DMS153 (cell line): ENCODE measurements around the gene PRKCI.
"Not testable (repeated sequence)": the region's sequence is repeated elsewhere in the genome, so short reads cannot be mapped to it uniquely, and the experiment has no call there.

Experiments used
- DNase-seq: peaks from one replicate; lab custom pipeline; 2025; lab: John Stamatoyannopoulos, UW

Gene PRKCI

DNA sequence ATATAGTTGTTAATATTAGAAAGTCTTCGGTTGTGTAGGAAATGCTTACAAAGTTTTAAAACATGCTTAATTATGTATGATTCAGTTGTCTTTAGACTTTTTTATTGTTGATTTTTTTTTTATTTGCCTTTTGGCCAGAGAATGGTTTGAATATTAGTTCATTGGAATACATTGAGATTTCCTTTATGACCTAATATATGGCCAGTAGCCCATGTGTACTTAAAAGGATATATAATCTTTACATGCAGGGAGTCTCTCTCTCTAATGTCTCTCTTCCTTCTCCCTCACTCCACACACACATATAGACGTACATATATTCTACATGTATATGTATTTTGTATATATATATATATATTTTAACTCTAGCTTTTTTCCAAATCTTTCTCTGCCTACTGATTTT is 68.0 kb downstream of the PRKCI start:
- no peak for DNase-seq

DNA sequence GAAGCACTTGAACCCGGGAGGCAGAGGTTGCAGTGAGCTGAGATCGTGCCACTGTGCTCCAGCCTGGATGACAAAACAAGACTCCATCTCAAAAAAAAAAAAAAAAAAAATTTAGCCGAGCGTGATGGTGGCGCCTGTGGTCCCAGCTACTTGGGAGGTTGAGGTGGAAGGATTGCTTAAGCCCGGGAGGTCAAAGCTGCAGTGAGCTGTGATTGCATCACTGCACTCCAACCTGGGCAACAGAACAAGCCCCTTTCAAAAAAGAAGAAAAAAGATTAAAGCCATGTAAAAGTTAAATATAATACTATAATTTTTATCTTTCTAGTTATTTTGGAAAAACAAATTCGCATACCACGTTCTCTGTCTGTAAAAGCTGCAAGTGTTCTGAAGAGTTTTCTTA is 73.4 kb downstream of the PRKCI start:
- no peak for DNase-seq

- DNase-seq = no peak
Measured at GRCh38 chr3:170296703-170297102, 74.5 kb downstream of the PRKCI start.

DNA sequence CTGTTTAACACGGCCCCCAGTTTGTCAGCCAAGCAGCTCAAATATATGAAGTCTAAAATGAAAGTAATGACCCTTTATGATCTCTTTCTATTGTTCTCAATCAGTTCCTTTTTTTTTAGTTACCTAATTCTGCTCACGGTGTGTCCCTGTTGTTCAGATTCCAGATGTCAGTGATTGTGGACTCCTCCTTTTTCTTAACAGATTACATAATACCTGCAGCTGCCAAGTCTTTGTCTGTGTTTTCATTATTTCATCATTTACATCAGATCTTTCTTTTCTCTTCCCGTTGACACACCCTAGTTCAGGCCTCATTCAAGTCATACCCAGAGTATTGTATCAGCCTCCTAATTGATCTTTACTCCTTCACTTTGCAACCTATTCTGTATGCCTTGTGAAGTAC is 79.2 kb downstream of the PRKCI start:
- DNase-seq = no peak

GRCh38 chr3:170302008-170302407 is 79.8 kb downstream of the PRKCI start:
- DNase-seq = no peak

GRCh38 chr3:170306015-170306414 is 83.8 kb downstream of the PRKCI start:
- DNase-seq = no peak

DNA sequence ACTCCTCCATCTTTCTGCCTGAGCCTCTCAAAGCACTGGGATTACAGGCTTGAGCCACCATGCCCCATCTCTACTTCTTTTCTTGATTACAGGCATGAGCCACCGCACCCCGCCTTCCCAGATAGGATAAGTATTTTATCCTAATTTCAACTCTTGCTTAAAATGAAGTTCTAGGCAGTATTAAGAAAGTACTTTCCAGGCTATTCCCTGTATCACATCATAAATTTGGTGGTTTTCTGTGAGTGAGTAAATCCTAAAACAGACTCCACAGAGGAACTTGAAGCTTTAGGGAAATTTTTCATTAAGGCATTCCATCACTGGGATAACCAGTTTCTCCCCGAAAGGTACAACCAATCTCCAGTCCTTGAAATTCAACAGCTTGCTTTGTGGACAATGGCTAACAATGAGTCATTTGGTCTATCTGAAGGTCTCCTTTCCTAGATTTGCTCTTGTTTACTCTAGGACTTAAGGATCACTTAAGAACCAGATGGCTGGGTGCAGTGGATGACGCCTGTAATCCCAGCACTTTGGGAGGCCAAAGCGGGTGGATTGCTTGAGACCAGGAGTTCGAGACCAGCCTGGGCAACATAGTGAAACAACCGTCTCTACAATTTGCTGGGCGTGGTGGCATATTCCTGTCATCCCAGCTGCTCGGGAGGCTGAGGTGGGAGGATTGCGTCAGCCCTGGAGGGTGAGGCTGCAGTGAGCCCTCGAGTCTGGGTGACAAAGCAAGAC is 85.6 kb downstream of the PRKCI start:
- peak; percentile 13 for DNase-seq

DNA sequence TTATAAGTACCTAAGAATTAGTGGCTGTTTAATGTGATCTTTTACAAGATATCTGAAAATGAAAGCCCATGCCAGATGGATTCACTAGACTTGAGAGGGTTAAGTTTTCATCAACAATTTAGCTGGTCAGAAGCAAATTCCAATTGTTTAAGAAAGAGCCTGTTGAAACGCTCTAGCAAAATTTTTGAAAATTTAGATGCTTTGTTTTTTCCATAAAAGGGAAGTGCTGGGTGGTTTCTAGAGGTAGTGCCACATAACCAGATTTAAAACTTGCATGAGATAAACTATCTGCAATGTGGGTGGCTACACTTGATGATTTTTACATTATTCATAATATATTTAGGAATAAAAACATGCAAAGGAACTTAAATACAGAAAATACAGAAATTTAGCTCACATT is 86.8 kb downstream of the PRKCI start:
- no peak for DNase-seq

DNA sequence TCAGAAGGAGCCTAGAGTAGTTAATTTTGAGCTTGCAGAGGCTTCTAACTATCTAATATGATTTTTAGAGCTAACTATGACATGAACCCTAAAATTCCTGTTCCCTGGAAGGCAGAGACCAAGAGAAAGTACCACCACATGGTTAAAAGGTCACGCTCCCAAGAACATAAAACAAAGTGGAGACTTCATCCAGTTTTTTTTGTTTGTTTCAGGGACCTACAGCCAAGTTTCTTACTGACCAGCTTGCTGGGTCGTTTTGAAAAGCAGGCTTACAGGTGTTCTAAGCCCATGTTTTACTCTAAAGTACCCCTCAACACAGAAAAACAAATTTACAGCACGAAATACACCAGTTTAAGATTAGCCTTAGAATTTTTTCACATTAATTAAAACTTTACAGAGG is 95.7 kb downstream of the PRKCI start:
- DNase-seq = no peak

DNA sequence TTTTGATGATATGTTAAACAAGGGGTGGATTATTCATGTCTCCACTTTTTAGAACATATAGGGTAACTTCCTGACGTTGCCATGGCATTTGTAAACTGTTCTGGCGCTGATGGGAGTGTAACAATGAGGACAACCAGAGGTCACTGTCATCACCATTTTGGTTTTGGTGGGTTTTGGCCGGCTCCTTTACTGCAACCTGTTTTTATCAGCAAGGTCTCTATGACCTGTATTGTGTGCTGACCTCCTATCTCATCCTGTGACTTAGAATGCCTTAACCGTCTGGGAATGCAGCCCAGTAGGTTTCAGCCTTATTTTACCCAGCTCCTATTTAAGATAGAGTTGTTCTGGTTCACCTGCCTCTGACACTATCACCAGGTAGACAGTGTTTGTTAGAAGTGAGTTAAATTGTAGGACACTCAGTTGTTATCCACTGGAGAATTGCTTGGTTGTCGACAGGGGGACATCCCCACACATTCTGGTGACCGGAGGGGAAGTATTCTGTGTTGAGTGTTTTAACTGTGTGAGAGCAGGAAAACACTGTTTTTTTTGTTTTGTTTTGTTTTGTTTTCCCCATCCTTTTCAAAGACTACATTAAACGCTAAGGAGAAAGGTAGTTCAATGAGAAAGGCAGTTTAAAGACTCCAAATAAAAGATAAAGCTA is 98.4 kb downstream of the PRKCI start:
- DNase-seq = no peak

DNA sequence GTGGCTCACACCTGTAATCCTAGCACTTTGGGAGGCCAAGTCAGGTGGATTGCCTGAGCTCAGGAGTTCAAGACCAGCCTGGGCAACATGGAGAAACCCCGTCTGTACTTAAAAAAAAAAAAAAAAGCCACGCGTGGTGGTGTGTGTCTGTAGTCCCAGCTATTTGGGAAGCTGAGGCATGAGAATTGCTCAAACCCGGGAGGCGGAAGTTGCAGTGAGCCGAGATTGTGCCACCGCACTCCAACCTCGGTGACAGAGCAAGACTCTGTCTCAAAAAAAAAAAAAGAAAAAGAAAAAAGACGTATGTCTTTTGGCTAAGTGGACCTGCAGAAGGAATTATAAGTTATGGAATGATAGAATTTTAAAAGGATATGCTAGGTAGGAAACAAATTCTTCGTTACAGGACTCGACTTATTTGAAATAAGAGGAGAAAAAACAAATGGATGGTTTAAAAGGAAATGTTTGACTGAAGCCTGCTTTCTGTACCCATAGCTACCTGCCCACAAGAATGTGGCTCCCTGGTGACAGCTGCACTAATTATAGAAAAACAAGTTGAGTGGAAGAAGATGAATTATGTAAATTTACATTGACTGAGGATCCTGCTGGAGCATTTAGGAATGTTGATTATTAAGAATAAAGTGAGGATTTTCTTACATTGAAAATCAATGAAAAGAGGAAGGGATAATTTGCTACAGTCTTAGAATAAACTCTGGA is 99.3 kb downstream of the PRKCI start:
- DNase-seq = no peak

DNA sequence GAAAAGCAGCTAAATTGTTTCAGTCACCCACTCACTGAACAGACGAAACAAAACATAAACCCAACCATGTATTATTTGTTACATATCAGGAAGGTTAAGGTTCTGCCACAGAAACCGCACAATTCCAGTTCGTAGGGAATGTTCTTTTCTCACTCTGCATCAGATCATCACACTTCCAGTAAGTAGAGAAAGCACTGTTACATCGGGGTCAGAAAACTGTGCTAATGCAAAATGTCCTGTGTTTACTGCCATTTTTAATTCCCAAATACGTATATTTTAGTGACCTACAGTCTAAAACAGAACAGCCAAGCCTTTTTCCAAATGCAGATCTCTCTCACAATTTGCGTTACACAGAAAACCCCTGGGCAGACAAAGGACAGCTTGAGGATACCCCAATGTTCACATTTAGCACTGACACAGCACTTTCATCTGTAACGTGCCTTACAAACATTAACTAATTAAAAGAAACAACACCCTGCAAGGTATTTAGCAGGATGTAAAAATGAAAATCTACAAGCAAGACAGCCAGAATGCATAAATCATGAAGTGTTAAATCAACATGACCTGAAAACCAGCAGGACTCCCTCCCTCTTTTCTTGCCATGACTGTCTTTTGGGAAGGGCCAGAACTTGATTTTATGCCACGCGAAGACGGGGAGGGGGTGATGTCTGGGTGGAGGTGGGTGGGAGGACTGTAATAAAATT is 100.5 kb downstream of the PRKCI start:
- DNase-seq = no peak

DNA sequence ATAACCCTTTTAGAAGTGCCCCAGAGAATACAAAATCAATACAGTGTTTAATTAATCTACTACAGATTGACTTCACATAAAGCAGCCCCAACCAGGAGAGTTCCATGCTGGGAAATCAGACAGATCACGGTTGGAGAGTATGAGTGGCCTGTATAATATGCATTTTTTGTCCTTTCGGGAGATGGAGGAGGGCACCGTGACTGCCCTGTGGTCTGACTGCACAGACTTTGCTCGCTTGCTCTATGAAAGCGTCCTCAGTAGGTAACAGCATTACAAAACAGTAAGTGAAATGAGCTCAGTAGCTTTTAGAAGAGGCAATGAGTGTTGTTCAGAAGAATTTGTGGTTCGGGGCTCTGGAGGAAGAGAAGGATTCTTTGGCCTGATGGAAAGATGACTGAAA is 101.1 kb downstream of the PRKCI start:
- DNase-seq = no peak

DNA sequence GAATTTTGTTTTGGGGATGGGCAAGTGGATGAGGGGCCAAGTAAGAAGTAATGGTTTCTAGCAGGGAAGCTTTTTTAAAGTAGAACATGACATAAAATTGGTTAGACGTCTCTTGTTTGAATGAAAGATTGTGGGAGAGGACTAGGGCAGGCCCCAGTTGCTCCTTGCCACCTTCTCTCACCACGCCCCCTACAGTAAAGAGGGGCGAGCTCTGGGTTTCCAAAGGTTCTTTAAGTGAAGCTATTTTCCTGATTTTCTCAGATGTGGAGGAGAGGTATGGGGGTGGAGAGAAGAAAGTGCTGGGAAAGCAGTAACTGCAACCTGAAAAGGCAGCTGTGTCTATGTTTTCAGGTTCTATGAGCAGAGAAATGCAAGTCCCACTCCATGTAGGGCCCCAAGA is 102.7 kb downstream of the PRKCI start:
- no peak for DNase-seq

DNA sequence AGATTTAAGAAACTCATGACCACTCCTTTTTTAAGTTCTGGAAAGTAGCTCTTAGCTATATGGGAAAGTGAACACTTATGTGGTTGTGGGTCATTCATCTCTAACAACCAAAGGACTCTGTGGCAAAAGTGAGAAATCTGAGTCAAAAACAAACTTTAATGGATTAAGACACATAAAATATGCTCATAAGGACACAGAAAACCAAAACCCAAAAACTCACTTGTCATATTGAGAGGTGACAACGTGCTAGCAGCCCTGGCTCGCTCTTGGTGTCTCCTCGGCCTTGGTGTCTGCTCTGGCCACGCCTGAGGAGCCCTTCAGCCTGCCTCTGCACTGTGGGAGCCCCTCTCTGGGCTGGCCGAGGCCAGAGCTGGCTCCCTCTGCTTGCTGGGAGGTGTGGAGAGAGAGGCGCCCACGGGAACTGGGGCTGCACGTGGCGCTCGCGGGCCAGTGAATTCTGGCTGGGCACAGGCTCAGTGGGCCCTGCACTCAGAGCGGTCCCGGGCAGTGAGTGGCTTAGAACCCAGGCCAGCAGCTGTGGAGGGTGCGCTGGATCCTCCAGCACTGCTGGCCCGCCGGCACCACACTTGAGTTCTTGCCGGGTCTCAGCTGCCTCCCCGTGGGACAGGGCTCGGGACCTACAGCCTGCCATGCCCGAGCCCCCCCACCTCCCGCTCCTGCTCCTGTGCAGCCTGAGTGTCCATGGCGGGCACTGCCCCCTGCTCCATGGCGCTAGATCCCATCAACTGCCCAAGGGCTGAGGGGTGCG is 105.0 kb downstream of the PRKCI start:
- no peak for DNase-seq

GRCh38 chr3:170327868-170328548 is 105.8 kb downstream of the PRKCI start:
- not testable (repeated sequence) for DNase-seq

DNA sequence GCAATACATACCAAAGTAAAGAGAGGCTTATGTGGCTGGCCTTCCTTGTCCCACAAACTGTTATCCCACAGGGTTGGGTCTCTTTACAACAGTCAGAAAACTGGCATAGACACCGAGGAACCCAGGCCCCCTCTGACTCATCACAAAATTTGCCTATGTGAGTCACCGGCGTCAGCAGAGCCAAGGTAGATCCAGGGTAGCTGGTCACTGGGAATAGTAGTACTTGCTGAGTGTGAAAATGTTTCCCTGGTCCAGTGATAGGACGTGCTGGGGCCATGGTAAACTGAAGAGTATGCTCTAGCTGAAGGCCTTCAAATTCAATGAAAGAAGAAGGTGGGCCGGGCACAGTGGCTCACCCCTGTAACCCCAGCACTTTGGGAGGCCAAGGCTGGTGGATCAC is 108.1 kb downstream of the PRKCI start:
- no peak for DNase-seq

DNA sequence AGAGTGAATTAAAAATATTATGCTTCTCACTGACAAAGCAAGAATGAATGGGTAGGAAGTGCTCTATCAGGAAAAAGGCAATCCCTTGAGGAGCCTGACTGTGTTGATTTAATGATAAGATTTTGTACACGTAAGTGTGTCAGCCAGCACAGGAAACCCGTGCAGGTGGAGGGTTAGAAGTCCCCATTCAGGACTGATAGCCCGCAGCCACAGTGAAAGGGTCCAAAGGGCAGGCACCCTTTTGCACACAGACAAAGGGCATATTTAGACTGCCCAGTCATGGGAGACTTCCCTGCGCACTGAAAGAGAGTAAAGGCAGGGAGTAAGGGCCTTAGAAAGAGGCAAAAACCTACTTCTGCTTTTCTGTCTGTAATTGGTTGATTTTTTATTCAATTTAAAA is 108.9 kb downstream of the PRKCI start:
- DNase-seq = no peak

GRCh38 chr3:170337420-170337819 is 115.2 kb downstream of the PRKCI start:
- no peak for DNase-seq

DNA sequence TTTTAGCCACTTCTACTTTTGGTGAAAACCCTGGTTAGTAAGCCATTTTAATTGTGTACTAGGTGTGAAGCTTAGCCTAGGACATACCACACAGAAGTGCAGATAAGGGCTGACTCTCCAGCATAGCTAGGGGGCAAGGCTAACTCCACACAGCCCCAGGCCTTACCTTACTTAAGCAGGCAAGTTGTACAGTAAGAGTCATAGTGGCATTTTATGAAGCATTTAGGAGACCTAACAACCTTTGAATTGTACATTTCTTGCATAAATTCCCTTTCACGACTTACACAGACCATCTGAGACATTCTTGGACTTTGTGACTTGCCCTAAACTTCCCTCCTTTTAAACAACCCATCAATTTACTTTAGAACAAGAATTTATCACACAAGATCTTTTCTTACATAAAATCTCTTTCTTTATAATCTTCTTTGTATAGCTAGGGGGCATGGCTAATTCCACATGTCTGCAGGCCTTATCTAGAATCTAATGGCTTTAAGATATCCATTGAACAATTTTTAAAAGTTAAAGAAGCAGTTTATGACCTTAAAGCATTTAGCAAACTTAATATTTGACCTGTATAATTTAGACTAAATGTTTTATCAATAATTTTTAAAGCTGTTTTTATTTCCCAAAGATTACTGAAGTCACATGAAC is 116.6 kb downstream of the PRKCI start:
- DNase-seq = no peak

DNA sequence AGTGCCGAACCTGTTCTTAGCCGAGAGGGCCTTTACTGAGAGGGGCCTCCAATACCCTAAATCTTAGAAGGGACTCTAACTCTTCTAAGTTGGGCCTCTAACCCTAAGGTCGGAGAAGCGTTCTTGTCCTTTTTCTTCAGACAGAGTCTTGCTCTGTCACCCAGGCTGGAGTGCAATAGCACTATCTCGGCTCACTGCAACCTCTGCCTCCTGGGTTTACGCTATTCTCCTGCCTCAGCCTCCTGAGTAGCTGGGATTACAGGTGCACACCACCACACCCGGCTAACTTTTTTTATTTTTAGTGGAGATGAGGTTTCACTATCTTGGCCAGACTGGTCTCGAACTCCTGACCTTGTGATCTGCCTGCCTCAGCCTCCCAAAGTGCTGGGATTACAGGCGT is 120.0 kb downstream of the PRKCI start:
- DNase-seq = not testable (repeated sequence)
